NCI-H2029 (cell line): Measurements from ENCODE around the gene TRAPPC11.
"Not testable (repeated sequence)": the region's sequence is repeated elsewhere in the genome, so short reads cannot be mapped to it uniquely, and the experiment has no call there.

Experiments
- DNase-seq: peaks from one replicate; lab custom pipeline; 2025; lab: John Stamatoyannopoulos, UW

TRAPPC11 gene

DNA sequence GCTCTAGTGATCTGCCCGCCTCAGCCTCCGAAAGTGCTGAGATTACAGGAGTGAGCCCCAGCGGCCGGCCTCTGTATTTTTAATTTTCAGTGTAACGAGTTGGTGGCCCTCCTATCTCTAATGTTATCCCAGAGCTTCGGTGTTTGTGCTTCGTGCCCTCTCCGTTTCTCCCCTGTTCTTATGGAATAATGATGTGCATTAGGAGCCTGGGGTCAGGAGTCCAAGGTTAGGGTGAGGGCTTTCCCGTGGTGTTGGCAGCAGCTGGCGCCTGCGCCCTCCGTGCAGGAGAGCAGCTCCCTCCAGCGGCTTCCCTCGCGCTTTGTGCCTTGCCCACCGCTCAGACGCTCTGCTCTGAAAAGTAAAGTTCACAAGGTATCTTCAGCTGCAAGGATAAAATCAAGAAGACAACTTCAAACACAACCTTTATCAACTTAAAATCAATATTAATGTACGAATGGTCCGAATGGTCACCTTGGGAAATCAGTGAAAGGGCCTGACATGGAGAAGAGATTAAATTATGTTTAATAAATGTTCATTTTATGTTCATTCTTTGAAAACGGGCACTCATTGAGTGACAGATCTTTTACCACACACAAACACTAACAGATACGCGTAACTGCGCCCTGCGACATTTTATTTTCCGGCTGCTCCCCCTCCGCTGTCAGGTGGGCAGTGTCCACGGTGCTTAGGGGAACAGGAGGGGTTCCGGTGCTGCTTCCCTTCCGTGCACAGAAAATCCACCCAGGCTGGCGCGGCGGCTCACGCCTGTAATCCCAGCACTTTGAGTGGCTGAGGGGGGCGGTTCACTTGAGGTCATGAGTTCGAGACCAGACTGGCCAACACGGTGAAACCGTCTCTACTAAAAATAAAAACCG, 62.4 kb downstream of the TRAPPC11 start:
- DNase-seq, result no peak

DNA sequence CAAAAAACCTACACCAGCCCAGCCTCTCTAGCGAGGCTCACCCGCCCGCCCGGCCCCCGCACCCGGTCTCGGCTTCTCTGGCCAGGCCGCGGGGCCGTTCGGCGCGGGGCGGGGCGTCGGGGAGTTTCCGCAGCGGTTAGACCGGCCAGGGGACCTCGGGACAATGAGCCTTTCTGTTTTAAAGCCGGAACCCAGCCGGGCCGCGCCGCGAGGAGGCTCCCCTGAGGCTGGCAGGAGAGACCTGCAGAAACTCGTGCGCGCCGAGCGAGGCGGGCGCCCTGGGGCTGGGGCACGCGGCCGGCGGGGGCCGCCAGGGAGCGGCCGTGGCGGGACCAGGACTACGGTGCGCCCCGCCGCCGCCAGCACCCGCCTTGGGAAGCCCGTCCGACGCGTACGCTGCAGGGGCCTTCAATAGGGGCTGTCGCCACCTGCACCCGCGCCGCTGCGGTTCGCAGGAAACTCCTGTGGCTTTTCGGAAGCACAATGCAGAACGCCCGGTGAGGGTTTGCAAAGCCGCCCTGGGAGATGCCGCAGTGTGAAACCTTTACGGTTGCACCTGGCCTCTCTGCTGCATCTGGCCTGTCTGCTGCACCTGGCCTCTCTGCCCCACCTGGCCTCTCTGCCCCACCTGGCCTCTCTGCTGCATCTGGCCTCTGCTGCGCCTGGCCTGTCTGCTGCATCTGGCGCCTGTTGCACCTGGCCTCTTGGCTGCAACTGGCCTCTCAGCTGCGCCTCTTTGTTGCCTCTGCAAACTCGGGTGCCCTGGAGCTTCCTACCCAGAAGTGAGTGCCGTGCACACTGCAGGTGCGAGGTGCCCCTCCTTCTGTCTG, 63.9 kb downstream of the TRAPPC11 start:
- peak; percentile 92 for DNase-seq

DNA sequence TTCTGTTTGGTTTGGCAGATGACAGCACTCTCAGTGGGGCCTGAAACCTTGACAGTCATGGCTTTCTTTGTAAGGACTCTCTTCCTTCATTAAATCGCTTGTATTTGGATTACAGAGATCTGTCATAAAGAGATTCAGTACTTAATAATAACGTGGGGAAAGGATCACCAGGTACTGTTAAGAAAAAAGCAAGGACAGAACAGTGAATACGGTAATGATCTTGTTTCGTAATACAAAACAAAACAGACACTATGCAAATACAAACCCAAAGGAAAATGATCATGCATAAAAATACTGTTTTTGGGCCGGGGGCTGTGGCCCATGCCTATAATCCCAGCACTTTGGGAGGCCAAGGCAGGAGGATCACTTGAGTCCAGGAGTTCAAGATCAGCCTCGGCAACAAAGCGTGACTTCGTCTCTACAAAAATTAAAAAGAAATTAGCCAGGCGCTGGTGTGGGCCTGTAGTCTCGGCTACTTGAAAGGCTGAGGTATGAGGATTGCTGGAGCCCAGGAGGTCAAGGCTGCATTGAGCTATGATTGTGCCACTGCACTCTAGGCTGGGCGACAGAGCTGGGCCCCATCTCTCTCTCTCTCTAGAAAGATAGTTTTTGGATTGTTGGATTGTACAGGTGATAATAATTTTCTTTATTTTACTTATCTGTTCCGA, 64.6 kb downstream of the TRAPPC11 start:
- no peak for DNase-seq

DNA sequence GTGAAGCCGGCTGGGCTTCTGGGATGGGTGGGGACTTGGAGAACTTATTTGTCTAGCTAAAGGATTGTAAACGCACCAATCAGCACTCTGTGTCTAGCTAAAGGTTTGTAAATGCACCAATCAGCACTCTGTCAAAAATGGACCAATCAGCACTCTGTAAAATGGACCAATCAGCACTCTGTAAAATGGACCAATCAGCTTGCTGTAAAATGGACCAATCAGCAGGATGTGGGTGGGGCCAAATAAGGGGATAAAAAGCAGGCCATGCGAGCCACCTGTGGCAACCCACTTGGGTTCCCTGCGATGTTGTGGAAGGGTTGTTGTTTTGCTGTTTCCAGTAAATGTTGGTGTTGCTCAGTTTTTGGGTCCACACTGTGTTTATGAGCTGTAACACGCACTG, 66.5 kb downstream of the TRAPPC11 start:
- not testable (repeated sequence) for DNase-seq

DNA sequence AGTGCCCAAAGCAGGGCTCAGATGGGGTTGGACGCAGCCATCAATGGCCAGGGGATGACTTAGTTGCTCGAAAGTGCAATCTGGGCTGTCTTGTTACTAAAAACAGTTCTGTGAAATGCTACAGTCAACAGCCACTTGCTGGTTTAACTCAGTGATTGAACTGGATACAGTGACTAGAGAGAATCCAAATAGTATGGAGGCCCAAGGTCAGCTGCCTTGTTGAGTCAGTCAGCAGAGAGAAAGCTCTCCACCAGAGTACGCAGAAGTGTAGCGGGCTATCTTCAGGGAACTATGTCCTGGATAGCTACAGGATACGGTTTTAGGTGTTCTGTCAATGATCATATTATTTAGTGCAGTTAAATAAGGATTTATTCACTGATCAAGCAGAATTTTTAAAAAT, 68.4 kb downstream of the TRAPPC11 start:
- DNase-seq, result no peak

DNA sequence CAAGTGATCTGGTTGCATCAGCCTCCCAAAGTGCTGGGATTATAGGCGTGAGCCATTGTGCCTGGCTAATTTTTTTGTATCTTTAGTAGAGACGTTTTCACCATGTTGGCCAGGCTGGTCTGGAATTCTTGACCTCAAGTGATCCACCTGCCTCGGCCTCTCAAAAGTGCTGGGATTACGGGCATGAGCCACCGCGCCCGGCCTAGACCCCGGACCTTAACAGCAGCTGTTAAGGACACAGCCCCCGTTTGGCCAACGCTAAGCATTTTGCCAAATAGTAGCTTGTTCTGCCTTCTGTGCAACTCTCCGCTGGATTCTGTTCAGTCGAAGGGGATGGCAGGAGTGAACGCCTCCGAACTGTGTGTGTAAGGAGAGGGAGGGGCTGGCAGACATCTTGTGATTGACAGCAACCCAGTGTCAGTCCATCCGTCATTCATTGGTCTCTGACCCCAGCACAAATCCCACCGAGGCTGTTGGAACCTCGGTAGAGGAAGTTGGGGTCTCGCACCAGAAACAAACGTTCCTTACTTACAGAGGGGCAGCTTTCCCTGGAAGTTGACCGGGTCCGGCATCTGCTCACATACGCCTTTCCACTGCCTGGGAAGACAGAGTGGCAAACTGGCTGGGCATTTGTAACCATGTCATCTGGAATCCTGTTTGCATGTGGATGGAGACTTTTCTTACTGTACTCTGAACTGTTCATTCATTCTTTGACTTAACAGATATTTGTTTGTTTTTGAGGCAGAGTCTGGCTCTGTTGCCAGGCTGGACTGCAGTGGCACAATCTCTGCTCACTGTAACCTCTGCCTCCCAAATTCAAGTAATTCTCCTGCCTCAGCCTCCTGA, 69.4 kb downstream of the TRAPPC11 start:
- no peak for DNase-seq

DNA sequence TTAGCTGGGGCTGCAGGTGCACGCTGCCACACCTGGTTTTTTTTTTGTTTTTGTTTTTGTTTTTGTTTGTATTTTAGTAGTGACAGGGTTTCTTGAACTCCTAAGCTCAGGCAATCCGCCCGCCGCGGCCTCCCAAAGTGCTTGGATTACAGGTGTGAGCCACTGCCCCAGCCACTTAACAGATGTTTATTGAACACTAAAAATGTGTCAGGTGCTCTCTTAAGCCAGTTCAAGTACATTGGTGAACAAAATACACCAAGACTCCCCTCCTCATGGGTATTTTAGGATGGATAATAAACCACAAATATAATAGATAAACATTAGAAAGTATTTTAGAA, 69.9 kb downstream of the TRAPPC11 start:
- DNase-seq, result peak; percentile 17

DNA sequence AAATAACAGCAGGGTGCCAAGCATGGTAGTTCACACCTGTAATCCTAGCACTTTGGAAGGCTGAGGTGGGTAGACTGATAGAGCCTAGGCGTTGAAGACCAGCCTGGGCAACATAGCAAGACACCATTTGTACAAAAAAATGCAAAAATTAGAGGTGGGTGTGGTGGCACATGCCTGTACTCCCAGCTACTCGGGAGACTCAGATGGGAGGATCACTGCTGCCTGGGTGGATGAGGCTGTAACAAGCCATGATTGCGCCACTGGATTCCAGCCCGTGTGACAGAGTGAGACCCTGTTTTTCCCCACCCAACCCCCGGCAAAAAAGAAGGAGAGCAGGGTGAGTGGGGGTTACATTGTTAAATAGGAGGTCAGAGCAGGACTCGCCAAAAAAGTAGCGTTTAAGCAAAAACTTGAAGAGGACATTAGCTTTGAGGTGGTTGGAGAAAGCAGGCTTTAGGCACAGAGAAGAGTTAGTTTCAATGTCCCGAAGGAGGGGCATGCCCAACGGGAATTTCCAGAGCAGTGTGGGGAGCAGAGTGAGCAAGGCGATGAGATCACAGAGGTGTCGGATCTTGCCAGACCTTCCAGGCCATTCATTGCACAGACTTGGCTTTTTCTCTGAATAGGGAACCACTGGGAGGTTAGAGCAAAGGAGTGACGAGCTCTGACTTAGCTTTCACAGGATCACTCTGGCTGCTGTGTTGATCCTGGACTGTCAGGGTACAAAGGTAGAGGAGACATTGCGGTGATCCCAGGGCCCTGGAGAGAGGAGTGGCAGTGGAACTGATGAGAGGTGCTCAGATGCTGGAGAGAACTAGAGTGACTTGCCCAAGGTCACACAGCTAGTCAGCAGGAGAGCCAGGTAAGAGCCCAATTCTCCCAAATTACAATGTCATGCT, 70.6 kb downstream of the TRAPPC11 start:
- no peak for DNase-seq

DNA sequence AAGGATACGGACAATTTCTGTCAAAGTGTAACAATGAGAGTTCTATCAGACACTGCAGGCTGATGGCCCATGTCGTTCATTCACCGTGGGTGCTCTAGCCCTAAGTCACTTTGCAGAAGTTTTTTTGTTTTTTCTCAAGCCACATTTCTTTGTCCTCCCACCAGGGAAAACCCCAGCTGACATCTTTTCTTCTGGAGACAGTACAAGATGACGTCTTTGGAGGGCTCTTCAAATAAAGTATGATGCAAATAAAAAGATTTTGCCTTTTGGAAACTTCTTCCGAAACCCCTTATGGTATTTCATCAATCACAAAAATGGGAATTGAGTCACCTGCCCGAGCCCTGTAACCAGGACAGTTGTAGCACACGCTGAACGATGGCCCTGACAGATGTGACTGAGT, 73.2 kb downstream of the TRAPPC11 start:
- no peak for DNase-seq

DNA sequence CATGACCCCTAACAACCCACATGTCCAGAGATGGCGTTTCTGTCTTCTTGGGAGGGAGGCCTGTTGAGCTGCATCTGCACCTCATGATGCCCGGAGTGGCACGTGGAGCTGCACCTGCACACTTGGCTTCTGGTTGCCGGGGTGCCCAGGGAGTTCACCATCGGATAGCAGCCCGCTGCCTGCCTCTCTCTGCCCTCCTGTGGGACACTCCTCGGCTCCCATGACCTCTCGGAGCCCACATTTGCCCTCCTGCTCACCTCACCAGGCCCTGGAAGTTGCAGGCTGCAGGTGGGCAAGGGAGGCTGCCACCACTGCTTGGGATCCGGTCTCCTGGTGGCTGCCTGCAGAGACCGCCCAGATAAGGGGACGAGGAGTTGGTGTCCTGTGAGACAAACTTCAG, 74.1 kb downstream of the TRAPPC11 start:
- DNase-seq, result no peak

DNA sequence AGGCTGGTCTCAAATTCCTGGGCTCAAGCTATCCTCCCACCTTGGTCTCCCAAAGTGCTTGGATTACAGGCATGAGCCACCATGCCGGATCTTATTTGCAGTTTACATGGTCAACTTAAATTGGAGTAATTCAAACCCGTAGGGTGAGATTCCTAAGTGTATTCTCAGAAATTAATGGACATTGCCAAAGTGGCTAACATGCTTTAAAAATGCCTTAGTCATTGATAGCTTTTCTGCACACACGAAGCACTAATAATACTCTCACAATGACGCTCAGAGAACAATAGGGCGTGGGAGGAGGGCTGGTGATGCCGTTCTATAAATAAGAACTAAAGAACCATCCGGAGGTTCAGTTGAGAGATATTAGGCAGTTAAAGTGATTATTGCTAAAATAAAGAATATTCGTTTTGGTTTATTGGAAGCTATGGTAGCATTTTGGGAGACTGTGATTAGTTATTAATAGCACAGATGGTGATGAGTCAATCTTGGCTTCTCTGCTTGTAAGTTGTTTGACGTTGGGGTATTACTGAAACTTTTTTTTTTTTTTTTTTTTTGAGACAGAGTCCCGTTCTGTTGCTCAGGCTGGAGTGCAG, 79.1 kb downstream of the TRAPPC11 start:
- no peak for DNase-seq

DNA sequence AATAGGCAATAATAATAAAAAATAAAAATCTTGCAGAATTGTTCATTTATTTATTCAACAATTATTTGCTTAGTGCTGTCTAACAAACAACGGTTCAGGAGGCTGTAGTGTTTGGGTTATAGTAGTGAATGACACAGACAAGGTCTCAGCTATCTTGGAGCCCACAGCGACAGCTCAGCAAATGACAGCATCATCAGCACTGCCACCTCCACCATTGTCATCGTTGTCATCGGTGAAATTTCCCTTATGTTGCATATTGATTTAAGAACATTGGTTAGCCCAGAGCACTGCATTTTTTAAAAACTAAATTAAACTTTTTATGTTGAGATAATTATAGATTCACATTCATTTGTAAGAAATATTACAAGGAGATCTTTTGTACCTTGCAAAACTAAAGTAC, 79.9 kb downstream of the TRAPPC11 start:
- DNase-seq, result no peak

DNA sequence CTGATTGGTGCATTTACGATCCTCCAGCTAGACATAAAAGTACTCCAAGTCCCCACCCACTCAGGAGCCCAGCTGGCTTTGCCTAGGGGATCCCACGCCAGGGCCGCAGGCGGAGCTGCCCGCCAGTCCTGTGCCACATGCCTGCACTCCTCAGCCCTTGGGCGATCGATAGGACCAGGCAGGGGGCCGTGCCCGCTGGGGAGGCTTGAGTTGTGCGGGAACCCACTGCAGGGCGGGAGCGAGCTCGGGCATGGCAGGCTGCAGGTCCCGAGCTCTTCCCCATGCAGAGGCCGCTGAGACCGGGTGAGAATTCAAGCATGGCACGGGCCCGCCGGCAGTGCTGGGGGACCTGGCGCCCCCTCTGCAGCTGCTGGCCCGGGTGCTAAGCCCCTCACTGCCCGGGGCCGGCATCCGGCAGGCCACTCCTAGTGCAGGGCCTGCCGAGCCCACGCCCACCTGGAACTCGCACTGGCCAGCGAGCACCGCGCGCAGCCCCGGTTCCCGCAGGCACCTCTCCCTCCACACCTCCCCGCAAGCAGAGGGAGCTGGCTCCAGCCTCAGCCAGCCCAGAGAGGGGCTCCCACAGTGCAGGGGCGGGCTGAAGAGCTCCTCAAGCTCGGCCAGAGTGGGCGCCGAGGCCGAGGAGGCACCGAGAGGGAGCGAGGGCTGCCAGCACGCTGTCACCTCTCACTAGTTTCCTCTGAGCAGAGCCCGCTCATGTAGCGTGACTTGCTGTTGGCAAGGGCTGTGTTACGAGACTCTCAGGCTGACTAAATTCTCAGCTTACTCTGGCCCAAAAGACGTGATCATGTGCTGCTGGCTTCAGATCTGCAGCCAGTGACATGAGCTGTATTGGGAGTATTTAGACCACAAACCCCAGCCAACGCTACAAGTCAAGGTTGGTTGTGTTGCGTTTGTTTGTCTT, 87.5 kb downstream of the TRAPPC11 start:
- DNase-seq, result no peak

DNA sequence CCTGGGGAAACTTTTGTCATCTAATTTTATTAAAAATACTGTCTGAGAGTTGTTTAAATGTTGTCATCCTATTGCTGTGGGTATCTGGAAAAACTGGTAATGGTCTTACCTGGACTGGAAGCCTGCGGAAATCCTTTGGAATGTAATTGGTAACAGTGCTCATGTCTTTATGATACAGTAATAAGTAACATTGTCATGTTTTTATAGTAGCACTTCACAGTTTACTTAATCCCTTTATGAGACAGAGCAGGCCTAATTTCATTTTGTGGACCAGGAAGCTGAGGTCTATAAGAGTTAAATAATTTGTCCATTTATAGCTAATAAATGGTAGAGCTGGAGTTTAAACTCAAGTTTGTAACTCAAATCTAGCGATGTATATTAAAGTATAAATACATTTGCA, 88.3 kb downstream of the TRAPPC11 start:
- DNase-seq, result no peak

DNA sequence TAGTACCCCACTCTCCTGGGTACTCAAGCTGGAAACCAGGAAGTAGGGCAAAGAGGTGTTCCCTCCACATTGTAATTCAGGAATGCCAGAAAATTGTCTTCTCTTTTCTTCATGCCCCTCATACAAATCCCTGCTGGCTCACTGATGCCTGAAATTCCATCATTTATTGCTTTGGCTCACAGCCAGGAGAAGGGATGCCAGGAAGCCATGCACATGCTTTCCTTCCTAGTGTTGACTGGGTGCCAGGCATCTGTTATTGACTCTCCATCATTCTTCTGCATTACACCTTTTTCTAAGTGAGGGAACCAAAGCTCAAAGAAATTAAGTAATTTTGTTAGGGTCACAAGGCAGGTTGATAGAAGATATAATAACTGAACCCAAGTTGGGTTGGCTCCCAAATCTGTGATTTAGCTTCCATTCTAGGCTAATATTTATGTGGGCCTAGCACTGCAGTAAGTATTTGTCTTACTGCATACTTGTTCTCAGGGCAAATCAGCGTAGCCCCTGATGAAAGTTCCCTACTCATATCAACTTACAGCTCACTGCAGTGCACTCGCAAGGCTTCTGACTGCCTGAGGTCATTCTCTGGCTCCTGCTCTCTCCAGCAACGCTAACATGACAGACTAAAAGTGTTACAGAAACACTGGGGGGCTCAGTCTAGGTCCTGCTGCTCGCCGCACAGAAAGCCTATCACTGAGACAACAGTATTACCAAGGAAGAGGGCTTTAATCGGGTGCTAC, 89.0 kb downstream of the TRAPPC11 start:
- peak; percentile 4 for DNase-seq

DNA sequence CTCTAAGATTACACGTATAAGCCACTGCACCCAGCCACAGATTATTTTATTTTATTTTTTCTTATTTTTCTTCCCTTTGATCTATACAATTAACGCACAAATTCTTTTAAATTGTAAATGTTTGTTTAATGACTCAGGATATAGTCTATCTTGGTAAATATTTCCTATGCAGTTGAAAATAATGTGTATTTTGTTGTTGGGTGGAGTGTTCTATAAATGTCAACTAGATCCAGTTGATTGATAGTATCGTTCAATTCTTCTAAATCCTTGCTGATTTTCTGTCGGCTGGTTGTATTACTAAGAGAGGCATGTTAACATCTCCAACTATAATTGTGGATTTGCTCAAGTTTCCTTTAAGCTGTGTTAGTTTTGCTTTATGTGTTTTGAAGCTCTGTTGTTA, 92.0 kb downstream of the TRAPPC11 start:
- no peak for DNase-seq

DNA sequence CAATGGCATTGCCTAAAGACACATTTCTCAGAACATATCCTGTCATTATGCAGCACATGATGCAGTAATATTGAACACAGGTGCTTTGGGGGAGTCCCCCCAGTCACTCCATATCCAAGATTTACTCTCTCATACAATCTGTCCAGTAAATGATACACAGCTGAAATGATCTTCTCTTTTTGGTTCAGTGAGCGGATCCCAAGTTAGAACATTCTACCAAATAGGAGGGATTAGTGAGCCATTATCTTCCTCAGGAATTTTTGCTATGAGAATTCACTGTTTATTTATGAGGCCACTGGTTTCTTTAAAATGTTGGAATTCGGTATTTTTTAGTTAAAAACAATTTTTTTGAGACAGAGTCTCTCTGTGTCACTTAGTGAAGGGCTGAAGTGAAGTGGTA, 96.5 kb downstream of the TRAPPC11 start:
- DNase-seq, result no peak

DNA sequence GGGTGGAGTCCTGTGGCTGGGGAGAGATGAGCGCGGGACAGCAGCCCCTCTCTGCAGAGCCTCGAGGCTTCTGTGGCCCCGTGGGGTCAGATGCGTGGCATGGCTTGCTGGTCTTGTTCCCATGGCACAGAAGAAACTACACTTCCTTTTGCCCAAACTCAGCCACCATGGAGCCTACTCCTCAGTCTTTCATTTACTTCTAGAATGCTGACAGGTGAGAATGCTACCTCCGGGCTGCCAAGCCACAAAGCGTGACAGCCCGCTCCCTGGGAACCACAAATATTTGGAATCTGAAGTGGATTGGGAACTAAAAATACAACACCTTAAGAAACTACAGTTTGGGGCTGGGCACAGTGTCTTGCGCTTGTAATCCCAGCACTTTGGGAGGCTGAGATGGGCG, 98.0 kb downstream of the TRAPPC11 start:
- no peak for DNase-seq
